GM12873 (cell line): ENCODE measurements around the gene RFT1.

Experiments used
- TF ChIP-seq, protein P1 (sequence below): IDR thresholded peaks from 2 replicates; pipeline ENCODE4 v1.5.1; 2012; ENCODE audit warnings: low read depth, mild to moderate bottlenecking, moderate library complexity, low read length, control low read depth; ENCODE audit not compliant: insufficient read depth; ENCODE audit errors: missing control alignments

RFT1 gene

DNA sequence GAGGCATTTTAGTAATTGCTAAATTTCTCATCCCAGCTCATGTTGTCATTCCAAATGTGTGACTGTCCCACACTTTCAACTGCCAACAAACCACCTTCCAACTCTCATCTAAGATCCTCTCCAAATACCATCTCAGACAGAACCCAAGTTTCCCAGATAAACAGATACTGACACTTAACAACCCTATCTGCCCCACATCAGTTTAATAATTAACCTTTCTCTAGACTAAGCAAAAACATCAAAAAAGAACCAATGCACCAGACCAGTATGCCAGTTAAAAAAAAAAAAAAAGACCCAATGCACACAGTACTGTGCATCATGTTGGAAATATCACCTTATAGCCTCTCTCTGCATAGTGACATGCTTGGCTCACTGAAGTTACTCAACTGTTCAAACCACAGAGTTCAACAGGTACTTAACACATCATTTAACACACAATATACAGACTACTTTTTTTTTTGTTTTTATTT lies 89.8 kb downstream of the RFT1 start:
- TF ChIP-seq, protein P1, sequence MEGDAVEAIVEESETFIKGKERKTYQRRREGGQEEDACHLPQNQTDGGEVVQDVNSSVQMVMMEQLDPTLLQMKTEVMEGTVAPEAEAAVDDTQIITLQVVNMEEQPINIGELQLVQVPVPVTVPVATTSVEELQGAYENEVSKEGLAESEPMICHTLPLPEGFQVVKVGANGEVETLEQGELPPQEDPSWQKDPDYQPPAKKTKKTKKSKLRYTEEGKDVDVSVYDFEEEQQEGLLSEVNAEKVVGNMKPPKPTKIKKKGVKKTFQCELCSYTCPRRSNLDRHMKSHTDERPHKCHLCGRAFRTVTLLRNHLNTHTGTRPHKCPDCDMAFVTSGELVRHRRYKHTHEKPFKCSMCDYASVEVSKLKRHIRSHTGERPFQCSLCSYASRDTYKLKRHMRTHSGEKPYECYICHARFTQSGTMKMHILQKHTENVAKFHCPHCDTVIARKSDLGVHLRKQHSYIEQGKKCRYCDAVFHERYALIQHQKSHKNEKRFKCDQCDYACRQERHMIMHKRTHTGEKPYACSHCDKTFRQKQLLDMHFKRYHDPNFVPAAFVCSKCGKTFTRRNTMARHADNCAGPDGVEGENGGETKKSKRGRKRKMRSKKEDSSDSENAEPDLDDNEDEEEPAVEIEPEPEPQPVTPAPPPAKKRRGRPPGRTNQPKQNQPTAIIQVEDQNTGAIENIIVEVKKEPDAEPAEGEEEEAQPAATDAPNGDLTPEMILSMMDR, result no peak

DNA sequence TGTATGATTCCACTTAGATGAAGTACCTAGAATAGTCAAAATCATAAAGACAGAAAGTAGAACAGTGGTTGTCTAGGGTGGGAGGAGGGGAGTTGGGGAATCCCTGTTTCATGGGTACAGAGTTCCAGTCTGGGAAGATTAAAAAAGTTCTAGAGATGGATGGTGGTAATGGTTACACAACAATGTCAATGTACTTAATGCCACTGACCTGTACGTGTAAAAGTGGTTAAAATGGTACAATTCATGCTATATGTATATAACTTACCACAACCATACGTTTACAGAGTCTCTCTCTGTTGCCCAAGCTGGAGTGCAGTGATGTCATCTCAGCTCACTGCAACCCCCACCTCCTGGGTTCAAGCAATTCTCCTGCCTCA lies 90.9 kb downstream of the RFT1 start:
- TF ChIP-seq, protein P1, result no peak

- TF ChIP-seq, protein P1, result no peak
These were observed 91.4 kb downstream of the RFT1 start for GRCh38 chr3:53038679-53039375.
